Measurements from ENCODE around the gene RAPGEF2. TPM values are rescaled to one million over a fixed set of nuclear protein-coding genes. Genes with fewer than 3 reads are reported as not detected.

Gene RAPGEF2
- total and polyA plus RNA-seq, 10 donors: 4.4 to 115 (median 91.0) TPM

DNA sequence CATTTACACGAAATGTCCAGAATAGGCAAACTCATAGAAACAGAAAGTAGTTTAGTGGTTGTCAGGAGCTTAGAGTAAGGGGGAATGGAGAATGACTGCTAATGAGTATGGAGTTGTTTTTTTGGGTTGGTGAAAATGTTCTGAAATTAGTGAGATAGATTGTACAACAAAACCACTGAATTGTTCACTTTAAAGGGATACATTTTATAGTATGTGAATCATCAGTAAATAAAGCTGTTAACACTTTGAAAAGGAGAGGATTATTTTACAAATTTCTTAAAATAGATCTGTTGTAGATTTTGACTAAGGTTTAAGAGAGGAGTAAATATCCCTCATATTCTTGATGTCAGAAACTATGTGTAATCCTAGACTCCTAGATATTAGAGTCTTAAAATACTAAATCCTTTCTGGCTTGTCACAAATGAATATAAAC is 82.7 kb downstream of the RAPGEF2 start:
- Histone ChIP-seq H3K4me3 (no peak overlapping the region), H3K36me3 (no peaks in the 10 kb centered on the region), H3K9me3 (peaks cover 0 to 3% (median 0%) of the 10 kb centered on the region in 8 donors), H3K27ac (no peak overlapping the region), H3K4me1 (peaks cover 0 to 24% (median 6%) of the 10 kb centered on the region in 6 donors), H3K27me3 (replicated peaks in 1 of 7) (no peaks in the 10 kb centered on the region)
- intact Hi-C loops (cut with DNase I; ENCODE audit: low total_unique reads): no loop called here
- TF ChIP-seq, protein P1, sequence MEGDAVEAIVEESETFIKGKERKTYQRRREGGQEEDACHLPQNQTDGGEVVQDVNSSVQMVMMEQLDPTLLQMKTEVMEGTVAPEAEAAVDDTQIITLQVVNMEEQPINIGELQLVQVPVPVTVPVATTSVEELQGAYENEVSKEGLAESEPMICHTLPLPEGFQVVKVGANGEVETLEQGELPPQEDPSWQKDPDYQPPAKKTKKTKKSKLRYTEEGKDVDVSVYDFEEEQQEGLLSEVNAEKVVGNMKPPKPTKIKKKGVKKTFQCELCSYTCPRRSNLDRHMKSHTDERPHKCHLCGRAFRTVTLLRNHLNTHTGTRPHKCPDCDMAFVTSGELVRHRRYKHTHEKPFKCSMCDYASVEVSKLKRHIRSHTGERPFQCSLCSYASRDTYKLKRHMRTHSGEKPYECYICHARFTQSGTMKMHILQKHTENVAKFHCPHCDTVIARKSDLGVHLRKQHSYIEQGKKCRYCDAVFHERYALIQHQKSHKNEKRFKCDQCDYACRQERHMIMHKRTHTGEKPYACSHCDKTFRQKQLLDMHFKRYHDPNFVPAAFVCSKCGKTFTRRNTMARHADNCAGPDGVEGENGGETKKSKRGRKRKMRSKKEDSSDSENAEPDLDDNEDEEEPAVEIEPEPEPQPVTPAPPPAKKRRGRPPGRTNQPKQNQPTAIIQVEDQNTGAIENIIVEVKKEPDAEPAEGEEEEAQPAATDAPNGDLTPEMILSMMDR (IDR thresholded peaks at IDR 0.05 in 8 of 11, conservative IDR thresholded peaks at IDR 0.05 in 3 of 11): no peak
- TF ChIP-seq POLR2AphosphoS5 (IDR thresholded peaks at IDR 0.05) (no peak), POLR2A (IDR thresholded peaks at IDR 0.05) (no peak)
- DNase-seq: no peak
- 33 to 47% (median 34%) methylated on average over 1 of the region's 1 CpG for WGBS, 5 donors

DNA sequence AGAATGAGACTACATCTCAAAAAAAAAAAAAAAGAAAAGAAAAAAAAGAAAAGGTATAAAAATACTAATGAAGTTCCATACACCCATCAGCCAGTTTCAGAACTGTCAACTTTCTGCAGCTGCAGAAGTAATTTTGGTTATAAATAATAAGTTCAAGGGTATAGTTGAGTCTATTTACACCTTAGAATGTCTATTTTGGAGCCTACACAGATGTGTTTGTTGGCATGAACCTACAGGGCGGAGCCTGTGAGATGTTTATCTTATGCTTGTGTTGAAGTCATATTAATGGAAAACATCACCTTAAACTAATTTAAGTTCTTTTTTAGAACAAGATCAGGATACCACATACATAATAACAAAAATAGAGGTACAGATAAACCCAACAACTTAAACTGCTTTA is 85.8 kb downstream of the RAPGEF2 start:
- intact Hi-C loops (cut with DNase I; ENCODE audit: low total_unique reads): no loop called here
- DNase-seq: no peak
- WGBS, 5 donors: 84 to 100% (median 95%) methylated on average over 1 of the region's 1 CpG
- Histone ChIP-seq H3K27me3 (replicated peaks in 1 of 7) (no peaks in the 10 kb centered on the region), H3K27ac (no peak overlapping the region), H3K4me3 (no peak overlapping the region), H3K4me1 (peaks cover 0 to 24% (median 4%) of the 10 kb centered on the region in 6 donors), H3K9me3 (peaks cover 0 to 3% (median 0%) of the 10 kb centered on the region in 8 donors), H3K36me3 (peaks cover 0 to under 1% (median 0%) of the 10 kb centered on the region in 6 donors)
- TF ChIP-seq POLR2AphosphoS5 (IDR thresholded peaks at IDR 0.05) (no peak), POLR2A (IDR thresholded peaks at IDR 0.05) (no peak)
- TF ChIP-seq, protein P1 (IDR thresholded peaks at IDR 0.05 in 8 of 11, conservative IDR thresholded peaks at IDR 0.05 in 3 of 11): no peak

DNA sequence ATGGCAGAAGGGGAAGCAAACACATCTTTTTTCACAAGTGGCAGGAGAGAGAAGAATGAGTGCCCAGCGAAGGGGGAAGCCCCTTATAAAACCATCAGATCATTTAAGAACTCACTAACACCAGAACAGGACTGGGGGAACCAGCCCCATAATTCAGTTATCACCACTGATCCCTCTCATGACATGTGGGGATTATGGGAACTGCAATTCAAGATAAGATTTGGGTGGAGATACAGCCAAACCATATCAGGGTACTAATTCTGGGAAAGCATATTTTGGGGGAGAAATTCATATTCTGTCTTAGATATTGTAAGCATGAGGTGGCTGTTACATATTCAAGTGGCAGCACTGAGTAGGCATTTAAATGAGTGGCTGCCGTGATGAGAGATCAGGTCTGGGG is 87.8 kb downstream of the RAPGEF2 start:
- intact Hi-C loops (cut with DNase I; ENCODE audit: low total_unique reads): no loop called here
- H3K36me3 ChIP-seq: peaks cover 0 to 8% (median 3%) of the 10 kb centered on the region in 6 donors
- DNase-seq: no peak
- 73 to 85% (median 81%) methylated on average over 2 of the region's 2 CpGs for WGBS, 5 donors
- H3K4me1 ChIP-seq: peaks cover 0 to 16% (median under 1%) of the 10 kb centered on the region in 6 donors
- H3K27me3 ChIP-seq (replicated peaks in 1 of 7): no peaks in the 10 kb centered on the region
- H3K27ac ChIP-seq: no peak overlapping the region
- TF ChIP-seq, protein P1 (IDR thresholded peaks at IDR 0.05 in 8 of 11, conservative IDR thresholded peaks at IDR 0.05 in 3 of 11): no peak
- TF ChIP-seq POLR2A (IDR thresholded peaks at IDR 0.05) (no peak), POLR2AphosphoS5 (IDR thresholded peaks at IDR 0.05) (no peak)
- H3K4me3 ChIP-seq: no peak overlapping the region
- no peaks in the 10 kb centered on the region for H3K9me3 ChIP-seq

DNA sequence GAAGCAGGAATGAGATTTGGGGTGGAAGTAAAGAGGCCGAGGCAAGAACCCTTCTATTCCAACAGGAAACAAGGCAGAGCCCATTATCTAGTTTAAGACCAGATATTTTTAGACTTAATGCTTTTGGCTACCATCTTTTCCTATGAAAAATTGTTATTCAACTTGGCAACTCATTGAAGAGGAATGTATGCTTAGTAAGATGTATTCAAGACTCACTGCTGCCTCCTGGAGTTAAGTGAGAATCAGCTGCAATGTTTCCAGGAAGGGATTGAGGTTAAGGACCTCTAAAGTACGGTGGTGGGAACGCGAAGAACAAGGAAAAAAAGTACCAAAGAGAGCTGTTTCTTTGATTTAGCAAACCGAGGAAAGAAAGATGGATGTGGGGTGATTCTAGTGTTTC is 89.1 kb downstream of the RAPGEF2 start:
- Histone ChIP-seq H3K27me3 (replicated peaks in 1 of 7) (no peaks in the 10 kb centered on the region), H3K4me3 (no peak overlapping the region), H3K27ac (no peak overlapping the region), H3K9me3 (no peaks in the 10 kb centered on the region), H3K4me1 (peaks cover 0 to 9% (median 0%) of the 10 kb centered on the region in 6 donors), H3K36me3 (peaks cover 0 to 8% (median 3%) of the 10 kb centered on the region in 6 donors)
- WGBS, 5 donors: 78 to 89% (median 81%) methylated on average over 5 of the region's 5 CpGs
- TF ChIP-seq POLR2AphosphoS5 (IDR thresholded peaks at IDR 0.05): no peak
- TF ChIP-seq POLR2A (IDR thresholded peaks at IDR 0.05): no peak
- TF ChIP-seq, protein P1 (IDR thresholded peaks at IDR 0.05 in 8 of 11, conservative IDR thresholded peaks at IDR 0.05 in 3 of 11): peak in 1 of 11 experiments; percentile 14
- no peak for DNase-seq
- intact Hi-C loops (cut with DNase I; ENCODE audit: low total_unique reads): no loop called here

Measured in spleen (tissue), 11 donors.